NCI-H510A (cell line): ENCODE measurements around the gene ADTRP.

Experiments used
- DNase-seq: peaks from one replicate; lab custom pipeline; 2025; lab: John Stamatoyannopoulos, UW

Gene ADTRP

DNA sequence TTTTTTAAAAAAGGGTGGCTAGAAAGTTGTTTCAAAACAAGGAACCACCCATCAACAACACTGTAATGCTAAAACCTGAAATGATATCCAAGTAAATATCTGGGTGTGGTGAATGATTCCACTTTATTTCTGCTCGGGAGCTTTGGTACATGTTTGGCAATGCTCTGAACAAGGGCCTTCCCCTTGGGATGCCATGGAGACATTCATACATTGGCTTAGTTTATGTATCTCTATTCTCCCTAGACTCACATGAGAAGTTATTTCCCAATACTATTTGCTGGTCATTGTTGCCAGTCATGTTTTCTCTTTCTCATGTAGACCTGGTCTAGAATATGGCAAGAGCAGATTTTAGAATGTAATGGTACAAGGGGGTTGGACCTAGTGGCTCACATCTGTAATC is 22.9 kb downstream of the ADTRP start:
- DNase-seq: no peak

DNA sequence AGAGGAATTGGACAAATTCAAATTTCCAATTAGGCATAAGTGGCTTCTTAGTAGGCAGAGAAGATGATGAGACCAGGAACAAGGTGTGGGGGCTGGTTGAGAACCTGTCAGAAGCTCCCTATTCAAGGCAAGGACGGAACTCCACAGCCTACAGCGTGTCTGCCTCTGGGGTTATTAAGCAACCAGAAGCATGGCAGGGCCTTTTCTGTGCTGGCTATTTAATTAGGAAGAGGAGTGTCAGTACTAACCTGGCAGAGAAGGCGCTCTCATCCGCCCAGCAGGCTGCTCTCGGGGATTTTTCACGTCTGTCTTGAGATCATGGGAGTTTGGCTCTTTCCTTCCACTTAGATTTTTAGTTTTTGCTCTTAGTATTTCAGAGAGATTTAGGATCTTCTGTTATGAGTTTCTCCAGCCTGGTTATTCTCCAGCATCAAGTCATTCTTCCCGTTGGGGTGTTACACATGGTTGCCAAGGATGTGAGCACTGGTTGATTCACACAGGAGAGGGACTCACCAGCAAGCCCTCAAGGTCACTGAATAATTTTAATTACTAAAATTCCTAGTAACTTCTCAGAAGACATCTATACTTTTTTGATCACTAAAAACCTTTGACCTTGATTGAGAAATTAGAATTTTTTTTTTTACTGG is 23.9 kb downstream of the ADTRP start:
- DNase-seq: no peak

DNA sequence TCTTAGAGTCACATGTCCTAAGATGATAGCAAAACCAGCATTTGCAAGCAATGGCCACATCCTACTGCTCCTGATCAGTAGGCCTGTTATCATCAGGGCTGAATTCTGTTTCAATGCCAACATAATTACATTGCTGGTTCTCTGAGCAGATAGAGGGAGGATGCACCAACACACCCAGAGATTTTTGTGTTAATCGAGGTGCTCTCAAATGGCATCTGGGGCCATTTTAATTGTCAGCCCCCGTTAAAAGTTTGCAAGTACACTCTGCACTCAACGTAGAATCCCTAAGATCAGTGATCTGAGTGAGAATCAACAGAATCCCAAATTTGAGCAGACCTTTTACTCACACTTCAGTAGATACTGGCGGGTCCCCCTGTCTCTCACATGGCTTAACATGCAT is 24.8 kb downstream of the ADTRP start:
- DNase-seq: no peak

DNA sequence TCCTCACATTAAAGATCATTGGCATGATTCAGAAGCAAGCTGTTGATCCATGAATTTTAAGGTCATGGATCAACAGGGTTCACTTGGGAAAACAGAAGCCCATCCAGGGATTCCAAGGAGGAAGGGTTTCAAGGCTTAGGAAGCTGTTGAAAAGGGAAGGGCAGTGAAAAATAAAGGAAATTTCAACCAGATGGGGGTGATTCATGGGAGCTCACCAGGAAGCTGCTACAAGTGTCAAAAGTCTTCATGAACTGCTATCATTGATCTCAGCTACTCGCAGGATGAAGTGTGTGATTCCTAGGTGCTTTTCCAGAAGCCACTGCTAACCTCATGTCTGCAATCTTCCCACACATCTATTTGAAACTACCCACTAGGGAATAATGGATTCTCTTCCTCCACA is 26.2 kb downstream of the ADTRP start:
- DNase-seq: no peak

DNA sequence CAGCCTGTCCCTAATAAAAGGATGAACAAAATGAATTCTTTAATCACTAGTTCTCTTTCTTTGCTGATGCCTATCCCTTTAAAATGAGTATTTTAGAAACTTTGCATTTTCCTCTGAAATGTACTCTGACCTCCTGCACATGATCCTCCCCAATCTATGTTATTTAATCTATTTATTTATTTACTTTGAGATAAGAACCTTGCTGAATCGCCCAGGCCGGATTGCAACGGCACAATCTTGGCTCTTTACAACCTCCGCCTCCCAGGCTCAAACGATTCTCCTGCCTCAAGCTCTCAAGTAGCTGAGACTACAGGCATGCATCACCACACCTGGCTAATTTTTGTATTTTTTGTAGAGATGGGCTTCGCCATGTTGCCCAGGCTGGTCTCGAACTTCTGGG is 27.9 kb downstream of the ADTRP start:
- no peak for DNase-seq

DNA sequence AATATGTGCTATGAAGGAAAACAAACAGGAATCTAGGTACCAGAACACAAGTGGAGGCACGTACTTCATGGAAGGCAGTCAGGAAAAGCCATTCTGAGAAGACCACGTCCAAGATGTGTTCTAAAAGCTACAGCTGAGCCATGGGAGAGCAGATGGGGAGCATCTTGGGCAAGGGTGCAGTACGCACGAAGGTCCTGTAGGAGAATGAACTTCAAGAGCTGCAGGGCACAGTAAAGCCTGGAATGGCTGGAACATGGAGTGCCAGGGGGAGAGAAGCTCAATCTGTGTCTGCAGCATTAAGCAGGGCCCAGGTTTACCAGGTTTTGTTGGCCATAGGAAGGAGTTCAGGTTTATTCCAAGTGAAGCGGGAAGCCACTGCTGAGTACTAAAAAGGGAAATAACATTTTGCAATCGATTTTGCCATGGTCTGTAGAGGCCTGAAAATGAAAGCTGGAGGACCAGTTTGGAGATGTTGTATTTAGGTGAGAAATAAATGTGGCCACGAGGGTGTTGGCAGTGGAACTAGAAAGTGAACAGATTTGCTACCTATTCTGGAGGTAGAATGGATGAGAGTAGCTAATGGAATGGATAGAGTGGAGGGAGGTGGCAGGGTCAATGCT is 29.9 kb downstream of the ADTRP start:
- no peak for DNase-seq

DNA sequence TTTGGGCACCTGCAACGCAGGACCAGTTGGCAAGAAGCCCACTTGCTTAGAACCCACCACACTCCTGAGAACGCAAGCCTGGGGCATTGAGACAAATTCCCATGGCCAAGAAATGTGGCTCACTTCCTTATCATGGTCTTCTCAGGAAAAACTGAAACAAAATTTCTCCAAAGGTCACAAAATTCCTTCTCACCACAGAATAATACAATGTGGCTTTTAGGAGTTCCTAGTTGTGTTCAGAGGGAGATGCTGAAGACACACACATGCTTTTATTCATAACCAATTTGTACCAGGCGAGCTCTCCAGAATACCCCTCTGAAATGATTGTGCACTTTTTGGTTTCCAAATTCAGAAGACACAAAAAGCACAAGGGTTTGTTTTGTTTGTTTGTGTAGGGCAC is 31.6 kb downstream of the ADTRP start:
- DNase-seq: no peak

DNA sequence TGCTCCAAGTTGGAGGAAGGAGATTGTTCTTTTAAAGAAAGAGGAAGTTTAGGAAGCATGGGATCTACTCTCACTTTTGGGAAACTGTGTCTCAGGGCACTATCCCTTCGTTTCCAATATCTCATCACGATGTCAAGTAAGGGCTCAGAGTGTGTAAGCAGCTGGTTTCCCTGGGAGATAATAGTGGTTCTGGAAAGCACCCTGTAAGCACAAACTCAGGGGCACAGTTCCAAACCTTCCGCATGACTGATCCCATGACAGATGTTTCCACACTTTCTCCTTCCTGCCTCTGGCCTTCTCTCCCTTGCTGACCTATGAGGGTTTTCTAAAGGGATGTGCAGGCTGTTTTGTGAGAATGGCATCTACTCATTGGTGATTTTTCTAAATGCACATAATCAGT is 33.9 kb downstream of the ADTRP start:
- no peak for DNase-seq

DNA sequence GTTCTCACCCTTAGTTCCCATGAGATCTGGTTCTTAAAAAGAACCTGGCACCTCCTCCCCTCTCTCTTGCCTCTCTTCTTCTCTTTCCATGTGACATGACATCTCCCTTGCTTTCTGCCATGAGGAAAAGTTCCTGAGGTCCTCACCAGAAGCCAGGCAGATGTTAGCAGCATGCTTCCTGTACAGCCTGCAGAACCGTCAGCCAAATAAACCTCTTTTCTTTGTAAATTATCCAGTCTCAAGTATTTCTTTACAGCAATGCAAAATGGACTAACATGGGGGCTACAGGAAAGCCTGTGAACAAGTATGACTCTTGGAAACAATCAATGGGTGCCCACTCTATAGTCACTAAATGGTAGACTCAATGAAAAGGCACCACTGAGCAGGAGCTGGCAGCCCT is 34.5 kb downstream of the ADTRP start:
- DNase-seq: no peak

DNA sequence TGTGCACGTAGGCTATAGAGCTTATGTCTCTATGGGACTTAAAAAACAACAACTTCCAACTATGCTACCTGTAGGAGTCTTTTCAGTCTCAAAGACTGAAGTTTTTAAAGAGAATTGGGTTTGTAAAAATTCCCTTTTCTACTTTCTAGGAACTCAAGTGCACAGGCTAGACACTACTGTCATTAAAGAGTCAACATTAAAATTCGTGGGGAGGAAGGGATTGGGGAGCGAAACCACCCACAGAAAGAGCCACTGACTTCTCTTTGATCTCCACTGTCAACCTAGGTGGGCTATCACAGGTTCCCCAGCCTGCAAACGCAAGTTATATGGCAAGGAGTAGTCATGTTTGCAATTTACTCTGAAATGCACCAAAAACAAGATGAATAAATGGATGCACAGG is 37.7 kb downstream of the ADTRP start:
- DNase-seq: no peak

DNA sequence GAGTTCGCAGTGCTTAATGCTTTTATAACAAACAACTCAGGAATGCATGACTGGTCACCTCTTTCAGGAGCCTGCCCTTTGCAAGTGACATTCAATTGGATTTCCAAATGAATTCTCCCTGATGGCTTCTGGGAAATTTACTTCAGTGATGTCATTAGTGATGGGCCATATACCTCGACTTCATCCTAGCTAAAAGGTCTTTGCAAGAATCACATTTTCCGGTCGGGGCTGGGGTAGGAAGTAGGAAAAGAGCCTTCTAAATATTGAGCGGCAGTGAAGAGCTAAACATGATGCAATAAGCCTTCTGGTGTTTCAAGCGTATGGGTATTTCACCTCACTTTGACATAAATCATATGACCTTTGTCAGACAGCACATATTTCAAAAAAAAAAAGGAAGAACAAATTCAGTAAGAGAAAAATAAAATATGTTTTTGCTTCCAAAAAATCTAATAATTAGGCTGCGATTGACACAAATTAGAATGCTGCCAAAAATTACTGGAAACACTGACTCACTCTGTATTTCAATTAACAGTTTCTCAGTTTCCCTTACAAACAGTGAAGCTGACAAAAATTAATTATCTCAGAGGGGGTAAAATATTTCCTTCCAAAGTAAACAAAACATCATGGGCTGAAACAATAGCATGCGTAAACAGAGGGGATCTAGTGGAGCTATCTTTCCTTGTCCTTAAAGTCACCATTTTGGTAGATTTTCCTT is 39.8 kb downstream of the ADTRP start:
- no peak for DNase-seq

DNA sequence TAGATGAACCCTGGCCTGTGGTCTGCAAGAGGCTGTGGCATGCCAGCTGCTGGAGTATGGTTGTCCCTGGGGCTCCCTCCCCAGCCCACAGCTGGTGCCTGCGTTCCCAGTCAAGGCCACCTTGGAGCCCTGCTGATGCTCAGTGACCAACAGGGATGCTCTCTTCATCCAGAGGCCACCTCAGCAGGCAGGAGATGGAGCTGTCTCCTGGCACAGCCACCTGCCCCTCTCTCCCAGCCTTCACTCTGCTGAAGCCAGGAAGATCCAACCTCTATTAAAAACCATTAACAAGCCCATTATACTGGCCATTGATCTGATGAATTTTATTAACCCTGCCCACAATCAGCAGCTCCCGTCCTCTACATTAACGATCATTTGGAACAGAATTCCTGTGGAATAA is 40.4 kb downstream of the ADTRP start:
- no peak for DNase-seq

DNA sequence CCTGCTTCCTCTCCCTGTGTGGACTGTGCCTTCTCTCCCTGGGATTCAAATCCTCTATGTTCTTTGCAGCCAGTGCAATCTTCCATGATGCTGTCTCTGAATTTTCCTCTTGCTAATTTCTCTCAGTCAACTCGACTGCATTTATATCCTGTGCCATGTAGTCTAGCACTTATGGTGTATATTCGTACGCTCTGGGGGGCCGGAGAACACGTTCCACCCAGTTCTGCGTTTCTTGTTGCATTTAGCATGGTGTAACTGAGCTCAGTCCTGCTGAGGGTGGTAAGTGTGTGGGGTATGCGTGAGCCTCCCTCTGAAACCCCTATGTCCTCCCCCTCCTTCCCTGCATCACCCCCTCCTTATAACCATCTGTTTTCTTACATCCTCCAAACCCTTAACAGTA is 42.0 kb downstream of the ADTRP start:
- DNase-seq: no peak

DNA sequence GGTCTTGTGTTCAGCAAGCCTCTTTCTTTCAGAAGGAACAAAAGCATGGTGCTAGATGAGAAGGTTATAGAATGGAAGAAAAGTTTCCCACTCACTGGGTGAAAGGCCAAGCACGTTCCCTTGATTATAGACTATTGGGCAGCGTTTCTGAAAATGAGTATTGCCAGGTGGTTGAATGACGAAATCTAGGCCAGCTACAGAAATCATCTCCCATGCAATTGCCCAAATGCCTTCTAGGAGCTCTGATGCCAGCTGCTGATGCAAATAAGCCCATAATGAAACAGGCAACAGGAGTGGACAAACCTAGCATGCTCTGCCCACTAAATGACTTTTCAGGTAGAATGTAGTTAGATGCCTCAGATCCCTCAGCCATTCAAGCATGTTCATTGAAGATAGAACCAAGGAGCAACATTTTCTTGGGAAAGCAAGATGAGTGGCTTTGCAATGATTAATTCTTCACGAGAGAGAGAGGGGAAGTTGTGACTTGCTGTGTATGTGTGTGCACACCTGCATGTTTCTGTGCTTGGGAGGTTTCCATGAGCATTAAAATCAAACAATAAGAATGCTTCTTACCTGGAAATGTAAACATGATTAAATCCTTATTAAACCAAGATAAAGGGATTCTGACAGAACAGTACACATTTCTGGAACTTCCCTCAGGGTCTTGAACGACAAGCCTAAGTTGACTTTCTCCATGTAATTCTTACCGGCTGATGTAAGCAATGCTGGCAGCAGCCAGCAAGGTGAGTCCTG is 43.6 kb downstream of the ADTRP start:
- DNase-seq: no peak

DNA sequence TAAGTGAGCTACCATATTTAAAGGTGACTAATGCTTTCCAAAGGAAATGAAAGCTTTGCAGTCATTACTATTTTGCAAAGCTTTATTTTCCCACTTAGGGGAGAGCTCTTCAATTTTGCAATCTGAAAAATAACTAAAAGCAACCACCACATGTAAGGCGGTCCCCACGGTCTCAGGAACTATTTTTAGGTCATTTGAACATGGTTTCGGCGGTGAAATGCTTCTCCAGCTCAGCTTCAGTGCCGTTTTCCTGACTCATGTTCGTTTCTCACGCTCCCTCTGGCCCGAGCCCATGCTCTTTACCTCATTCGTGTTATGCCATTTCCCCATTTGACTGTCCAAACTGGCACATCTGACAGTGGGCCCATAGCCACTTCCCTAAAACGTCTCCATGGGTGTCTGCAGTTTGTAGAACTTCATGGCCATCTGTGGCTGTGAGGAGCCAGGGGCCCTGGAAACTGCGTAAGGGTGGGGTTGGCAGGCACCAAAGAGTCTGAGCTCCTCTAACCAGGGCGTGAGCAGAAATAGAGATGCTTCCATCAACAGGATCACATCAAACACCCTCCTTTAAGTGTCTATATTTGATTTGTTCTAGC is 46.5 kb downstream of the ADTRP start:
- no peak for DNase-seq

DNA sequence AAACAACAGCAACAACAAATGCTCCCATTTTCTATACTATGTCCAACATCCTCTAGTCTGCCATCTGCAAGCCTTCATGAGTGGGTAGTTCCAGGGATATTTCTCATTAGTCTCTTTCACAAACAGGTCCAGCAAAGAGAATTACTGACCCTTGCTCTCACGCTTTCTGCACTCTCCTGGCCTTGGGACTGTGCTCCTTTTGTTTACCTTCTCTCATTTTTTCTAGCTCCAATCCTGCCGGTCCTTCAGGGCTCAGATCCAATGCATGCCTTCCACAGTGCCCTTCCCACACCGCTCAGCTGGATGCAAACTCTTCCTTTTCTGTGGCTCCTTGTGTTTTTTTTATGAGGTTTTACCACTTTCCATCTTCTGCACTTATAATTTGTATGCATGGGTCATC is 47.2 kb downstream of the ADTRP start:
- no peak for DNase-seq

DNA sequence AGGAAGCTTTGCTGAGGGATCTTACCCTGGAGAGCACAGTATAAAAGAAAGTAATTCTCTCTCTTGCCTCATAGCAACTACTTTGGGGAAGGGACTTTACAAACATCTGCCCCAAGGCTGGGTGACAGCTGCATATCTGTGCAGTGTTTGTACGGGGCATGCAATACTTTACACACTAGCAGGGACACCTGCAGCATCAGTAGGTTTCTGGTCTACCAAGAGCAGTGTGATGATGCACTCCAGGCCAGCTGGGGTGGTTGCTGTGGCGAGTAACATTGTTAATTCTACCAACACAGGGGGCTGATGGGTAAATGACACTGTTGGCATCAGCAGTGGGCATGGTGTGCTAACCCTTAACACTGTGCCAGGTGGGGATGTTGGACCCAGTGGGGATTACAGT is 48.0 kb downstream of the ADTRP start:
- no peak for DNase-seq

DNA sequence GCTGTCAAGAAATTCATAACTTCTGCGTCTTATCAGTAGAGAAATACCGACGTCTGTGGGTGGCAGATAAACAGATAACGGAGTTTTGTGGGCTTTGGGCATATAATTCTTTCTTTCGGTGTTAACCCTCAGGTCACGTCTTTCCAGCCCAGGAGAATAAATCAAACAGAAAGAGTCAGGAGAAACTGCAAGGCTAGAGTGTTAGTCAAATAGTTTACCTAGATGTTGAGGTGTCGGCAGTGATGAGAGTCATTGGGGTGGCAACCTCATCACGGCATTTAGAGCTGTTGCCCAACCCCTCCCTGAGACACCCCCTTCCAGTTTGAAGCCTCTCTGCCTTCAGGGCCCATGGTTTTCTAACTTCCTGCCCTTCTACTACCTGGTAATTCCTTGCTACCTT is 49.5 kb downstream of the ADTRP start:
- no peak for DNase-seq

DNA sequence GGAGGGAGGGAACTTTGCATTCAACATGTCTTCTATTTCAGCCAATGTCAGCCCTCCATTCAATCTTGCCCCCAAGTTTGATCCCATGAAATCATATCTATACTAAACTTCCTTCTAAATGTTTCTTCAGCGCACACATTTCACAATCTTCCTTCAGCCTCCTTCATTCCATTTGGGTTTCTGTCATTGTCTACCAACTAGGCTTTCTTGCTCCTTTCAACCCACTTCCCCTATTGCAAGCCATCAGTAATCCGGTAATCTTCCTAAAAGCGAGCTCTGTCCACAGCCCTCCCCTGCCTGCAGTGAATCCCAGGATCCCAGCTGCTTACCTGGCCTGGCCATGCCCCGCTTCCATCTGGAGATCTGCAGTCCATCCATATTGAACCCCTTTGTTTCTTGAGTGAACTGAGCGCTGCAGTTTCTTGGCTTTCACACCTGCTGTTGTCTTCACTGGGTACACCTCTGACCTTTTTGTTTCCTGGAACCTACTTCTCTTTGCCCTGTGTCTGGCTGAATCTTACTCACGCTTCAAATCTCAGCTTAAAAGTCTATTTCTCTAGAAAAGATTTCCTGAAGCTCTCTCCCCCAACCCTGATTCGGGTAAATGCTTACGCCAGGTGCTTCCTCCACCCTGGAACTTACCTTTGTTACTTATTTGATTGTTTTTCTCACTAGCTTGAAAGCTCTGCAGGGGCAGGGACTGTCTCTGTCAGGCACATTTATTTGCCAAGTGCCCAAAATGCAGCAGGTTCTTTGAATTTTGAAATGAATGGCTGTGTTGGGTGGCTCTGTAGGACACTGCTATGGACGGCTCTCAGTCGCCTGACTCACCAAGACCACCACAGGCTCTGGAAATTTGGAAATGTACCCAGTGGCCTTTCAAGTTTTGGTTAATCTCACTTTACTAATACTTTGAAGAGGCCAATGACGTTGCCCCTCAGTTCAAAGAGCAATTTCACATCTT is 50.3 kb downstream of the ADTRP start:
- DNase-seq: no peak

DNA sequence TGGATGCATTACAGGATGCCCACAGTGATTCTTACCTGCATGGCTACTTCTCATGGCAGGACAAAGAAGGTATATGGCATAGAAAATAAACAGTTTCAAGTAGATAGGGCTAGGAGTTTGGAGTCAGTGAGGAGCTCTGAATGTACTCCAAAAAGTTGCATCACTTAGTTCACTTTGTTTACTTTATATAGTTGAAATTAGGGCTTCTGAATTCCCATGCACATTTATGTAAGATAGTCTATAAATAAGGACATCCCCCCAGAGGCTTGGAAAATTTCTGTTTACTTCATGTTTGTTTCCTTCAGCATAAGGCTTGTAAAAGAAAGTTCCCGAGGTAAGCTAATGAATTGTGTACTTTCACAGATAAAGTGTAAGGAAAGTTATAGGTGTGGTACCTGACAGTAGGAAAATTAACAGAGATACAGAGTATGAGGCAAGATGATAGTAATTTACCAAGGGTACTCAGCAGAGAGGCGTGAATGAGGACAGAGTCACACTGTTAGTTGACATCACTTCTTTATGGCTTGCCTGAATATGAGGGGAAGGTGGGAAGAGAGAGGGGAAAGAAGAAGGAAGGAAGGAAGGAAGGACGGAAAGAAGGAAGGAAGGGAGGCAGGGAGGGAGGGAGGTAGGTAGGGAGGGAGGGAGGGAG is 51.1 kb downstream of the ADTRP start:
- no peak for DNase-seq

DNA sequence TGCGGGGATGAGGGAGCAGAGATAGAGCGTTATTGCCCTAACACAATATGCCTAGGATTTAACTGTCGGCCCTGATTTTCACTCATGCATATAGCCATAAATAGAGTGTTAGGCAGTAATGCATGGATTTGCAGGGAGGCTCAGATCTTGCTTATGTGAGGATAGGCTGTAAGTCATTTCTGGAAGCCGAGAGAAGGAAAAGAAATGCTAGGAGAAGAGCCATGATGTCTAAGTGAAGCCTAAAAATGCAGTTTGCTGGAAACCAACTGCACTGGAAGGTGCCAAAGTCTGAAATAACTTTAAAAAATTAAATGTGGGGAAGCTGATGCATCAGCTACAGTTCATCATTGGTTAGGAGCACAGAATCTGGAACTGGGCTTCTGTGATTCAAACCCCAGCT is 54.3 kb downstream of the ADTRP start:
- no peak for DNase-seq
